Stimulated activated naive CD8-positive, alpha-beta T cell treated with anti-CD3 and anti-CD28 coated beads, Interleukin-15, Interleukin-2, amounts not matched to agents 100 ng/mL and 50 ng/mL, for 24 hours (primary cell): ENCODE results near the gene UBXN11.

ENCODE experiments used
- H3K27ac Mint-ChIP-seq: one replicate; pipeline ENCODE4 v1.8.0; 2021; ENCODE audit warnings: mild to moderate bottlenecking, mixed read lengths
- H3K27me3 Mint-ChIP-seq: one replicate; pipeline ENCODE4 v1.8.0; 2021; ENCODE audit warnings: mixed read lengths
- H3K36me3 Mint-ChIP-seq: one replicate; pipeline ENCODE4 v1.8.0; 2021; ENCODE audit warnings: low read depth, mixed read lengths
- H3K4me1 Mint-ChIP-seq: one replicate; pipeline ENCODE4 v1.8.0; 2021; ENCODE audit warnings: low read depth, mixed read lengths
- H3K4me3 Mint-ChIP-seq: one replicate; pipeline ENCODE4 v1.8.0; 2021; ENCODE audit warnings: mild to moderate bottlenecking, mixed read lengths
- H3K9me3 Mint-ChIP-seq: one replicate; pipeline ENCODE4 v1.8.0; 2021; ENCODE audit warnings: mixed read lengths

UBXN11 gene

GRCh38 chr1:26287033-26287711, 19.3 kb downstream of the UBXN11 start:
- Mint-ChIP-seq H3K27me3 (no peaks in the 10 kb centered on the region), H3K27ac (peak overlapping the region; percentile 99), H3K4me3 (peak overlapping the region; percentile 63), H3K4me1 (peaks cover 98% of the 10 kb centered on the region), H3K9me3 (no peaks in the 10 kb centered on the region), H3K36me3 (peaks cover 26% of the 10 kb centered on the region)

GRCh38 chr1:26286064-26286416, 20.4 kb downstream of the UBXN11 start:
- no peaks in the 10 kb centered on the region for H3K27me3 Mint-ChIP-seq
- H3K4me3 Mint-ChIP-seq, result no peak overlapping the region
- peaks cover 36% of the 10 kb centered on the region for H3K36me3 Mint-ChIP-seq
- H3K27ac Mint-ChIP-seq, result peak overlapping the region; percentile 99
- H3K9me3 Mint-ChIP-seq, result no peaks in the 10 kb centered on the region
- H3K4me1 Mint-ChIP-seq, result peaks cover 97% of the 10 kb centered on the region

GRCh38 chr1:26285366-26286063, 20.9 kb downstream of the UBXN11 start:
- H3K27me3 Mint-ChIP-seq, result no peaks in the 10 kb centered on the region
- peaks cover 97% of the 10 kb centered on the region for H3K4me1 Mint-ChIP-seq
- H3K27ac Mint-ChIP-seq, result peak overlapping the region; percentile 100
- no peak overlapping the region for H3K4me3 Mint-ChIP-seq
- H3K9me3 Mint-ChIP-seq, result no peaks in the 10 kb centered on the region
- H3K36me3 Mint-ChIP-seq, result peaks cover 40% of the 10 kb centered on the region

GRCh38 chr1:26284597-26285347, 21.7 kb downstream of the UBXN11 start:
- H3K27me3 Mint-ChIP-seq, result no peaks in the 10 kb centered on the region
- H3K36me3 Mint-ChIP-seq, result peaks cover 42% of the 10 kb centered on the region
- H3K4me1 Mint-ChIP-seq, result peaks cover 91% of the 10 kb centered on the region
- no peaks in the 10 kb centered on the region for H3K9me3 Mint-ChIP-seq
- peak overlapping the region; percentile 87 for H3K4me3 Mint-ChIP-seq
- peak overlapping the region; percentile 100 for H3K27ac Mint-ChIP-seq

- no peaks in the 10 kb centered on the region for H3K27me3 Mint-ChIP-seq
- peak overlapping the region; percentile 100 for H3K27ac Mint-ChIP-seq
- peaks cover 45% of the 10 kb centered on the region for H3K36me3 Mint-ChIP-seq
- peaks cover 90% of the 10 kb centered on the region for H3K4me1 Mint-ChIP-seq
- no peaks in the 10 kb centered on the region for H3K9me3 Mint-ChIP-seq
- peak overlapping the region; percentile 87 for H3K4me3 Mint-ChIP-seq
Measured at GRCh38 chr1:26283871-26284596, 22.4 kb downstream of the UBXN11 start.

GRCh38 chr1:26283279-26283853, 23.1 kb downstream of the UBXN11 start:
- Mint-ChIP-seq H3K36me3 (peaks cover 51% of the 10 kb centered on the region), H3K27ac (peak overlapping the region; percentile 100), H3K4me1 (peaks cover 90% of the 10 kb centered on the region), H3K9me3 (no peaks in the 10 kb centered on the region), H3K4me3 (peak overlapping the region; percentile 87), H3K27me3 (no peaks in the 10 kb centered on the region)

- Mint-ChIP-seq H3K36me3 (peaks cover 59% of the 10 kb centered on the region), H3K4me3 (peak overlapping the region; percentile 87), H3K9me3 (no peaks in the 10 kb centered on the region), H3K27ac (peak overlapping the region; percentile 100), H3K4me1 (peaks cover 90% of the 10 kb centered on the region), H3K27me3 (no peaks in the 10 kb centered on the region)
Measured at GRCh38 chr1:26282401-26282918, 24.0 kb downstream of the UBXN11 start.

- Mint-ChIP-seq H3K4me1 (peaks cover 90% of the 10 kb centered on the region), H3K27ac (peak overlapping the region; percentile 88), H3K4me3 (peak overlapping the region; percentile 87), H3K36me3 (peaks cover 64% of the 10 kb centered on the region), H3K27me3 (no peaks in the 10 kb centered on the region), H3K9me3 (no peaks in the 10 kb centered on the region)
Measured at GRCh38 chr1:26281971-26282370, 24.5 kb downstream of the UBXN11 start.

- Mint-ChIP-seq H3K4me1 (peaks cover 90% of the 10 kb centered on the region), H3K27me3 (no peaks in the 10 kb centered on the region), H3K4me3 (peak overlapping the region; percentile 87), H3K36me3 (peaks cover 68% of the 10 kb centered on the region), H3K27ac (peak overlapping the region; percentile 88), H3K9me3 (no peaks in the 10 kb centered on the region)
Measured at GRCh38 chr1:26281091-26281958, 25.1 kb downstream of the UBXN11 start.

GRCh38 chr1:26280333-26281042, 25.9 kb downstream of the UBXN11 start:
- peak overlapping the region; percentile 87 for H3K4me3 Mint-ChIP-seq
- peak overlapping the region; percentile 92 for H3K27ac Mint-ChIP-seq
- peaks cover 71% of the 10 kb centered on the region for H3K36me3 Mint-ChIP-seq
- H3K4me1 Mint-ChIP-seq, result peaks cover 90% of the 10 kb centered on the region
- no peaks in the 10 kb centered on the region for H3K27me3 Mint-ChIP-seq
- no peaks in the 10 kb centered on the region for H3K9me3 Mint-ChIP-seq

GRCh38 chr1:26279456-26280332, 26.7 kb downstream of the UBXN11 start, which contains the start of gene SH3BGRL3:
Gene SH3BGRL3 (plus strand): TSS chr1:26280086. CDS start chr1:26280156, 70 bp downstream.
- H3K4me1 Mint-ChIP-seq, result peaks cover 90% of the 10 kb centered on the region
- no peaks in the 10 kb centered on the region for H3K27me3 Mint-ChIP-seq
- no peaks in the 10 kb centered on the region for H3K9me3 Mint-ChIP-seq
- H3K4me3 Mint-ChIP-seq, result peak within 1 kb of the TSS; percentile 87
- peaks cover 67% of the 10 kb centered on the region for H3K36me3 Mint-ChIP-seq
- peak within 1 kb of the TSS; percentile 98 for H3K27ac Mint-ChIP-seq

GRCh38 chr1:26278724-26279455, 27.5 kb downstream of the UBXN11 start:
- H3K27ac Mint-ChIP-seq, result peak overlapping the region; percentile 98
- H3K36me3 Mint-ChIP-seq, result peaks cover 71% of the 10 kb centered on the region
- H3K4me3 Mint-ChIP-seq, result peak overlapping the region; percentile 87
- H3K27me3 Mint-ChIP-seq, result no peaks in the 10 kb centered on the region
- H3K9me3 Mint-ChIP-seq, result no peaks in the 10 kb centered on the region
- H3K4me1 Mint-ChIP-seq, result peaks cover 89% of the 10 kb centered on the region
